Osteocyte (in vitro differentiated cells): ENCODE results near the gene DKC1. TPM values are rescaled to one million over a fixed set of nuclear protein-coding genes. Genes with fewer than 3 reads are reported as not detected.
A peak's percentile ranks its signal among the peaks of the same experiment; 100 is the strongest.

Source experiments
- DNase-seq: peaks from one replicate; pipeline ENCODE4 v3.0.0; 2021; ENCODE audit warnings: mixed read lengths; ENCODE audit not compliant: unreplicated experiment; ENCODE audit errors: extremely low spot score
- H3K27ac Mint-ChIP-seq: one replicate; pipeline ENCODE4 v1.8.0; 2021; ENCODE audit warnings: mild to moderate bottlenecking, mixed read lengths; ENCODE audit not compliant: unreplicated experiment
- H3K27me3 Mint-ChIP-seq: one replicate; pipeline ENCODE4 v1.8.0; 2021; ENCODE audit warnings: mixed read lengths; ENCODE audit not compliant: unreplicated experiment
- H3K36me3 Mint-ChIP-seq: one replicate; pipeline ENCODE4 v1.8.0; 2021; ENCODE audit warnings: mixed read lengths; ENCODE audit not compliant: unreplicated experiment
- H3K4me1 Mint-ChIP-seq: one replicate; pipeline ENCODE4 v1.8.0; 2021; ENCODE audit warnings: mixed read lengths; ENCODE audit not compliant: unreplicated experiment
- H3K4me3 Mint-ChIP-seq: one replicate; pipeline ENCODE4 v1.8.0; 2021; ENCODE audit warnings: mild to moderate bottlenecking, moderate library complexity, mixed read lengths; ENCODE audit not compliant: unreplicated experiment
- H3K9me3 Mint-ChIP-seq: one replicate; pipeline ENCODE4 v1.8.0; 2021; ENCODE audit warnings: mixed read lengths; ENCODE audit not compliant: unreplicated experiment
- CTCF ChIP-seq: fragments of 200-600 bp; sonication (generic); IDR thresholded peaks from 2 replicates; pipeline ENCODE4 v1.5.0; 2021; ENCODE audit warnings: antibody characterized with exemption, mild to moderate bottlenecking, moderate library complexity
- total RNA-seq: library from RNA; stranded (reverse); gene quantifications from 2 replicates; pipeline ENCODE4 v1.2.1, GENCODE V29; 2021

DKC1 gene
- total RNA-seq, 1 donor from 2014 or later = 37.5 TPM

GRCh38 chrX:154799556-154800348 is 37.1 kb downstream of the DKC1 start:
- Mint-ChIP-seq H3K9me3 (peaks cover 3% of the 10 kb centered on the region), H3K4me3 (no peak overlapping the region), H3K27ac (peak overlapping the region; percentile 84), H3K36me3 (no peaks in the 10 kb centered on the region), H3K27me3 (no peaks in the 10 kb centered on the region), H3K4me1 (peaks cover 36% of the 10 kb centered on the region)
- no peak for TF ChIP-seq CTCF
- no peak for DNase-seq

- Mint-ChIP-seq H3K27me3 (no peaks in the 10 kb centered on the region), H3K36me3 (no peaks in the 10 kb centered on the region), H3K4me3 (no peak overlapping the region), H3K27ac (no peak overlapping the region), H3K4me1 (peaks cover 38% of the 10 kb centered on the region), H3K9me3 (peaks cover 3% of the 10 kb centered on the region)
- no peak for TF ChIP-seq CTCF
- no peak for DNase-seq
Measured at GRCh38 chrX:154800478-154801210, 38.0 kb downstream of the DKC1 start.

- H3K9me3 Mint-ChIP-seq = peaks cover 11% of the 10 kb centered on the region
- no peaks in the 10 kb centered on the region for H3K27me3 Mint-ChIP-seq
- DNase-seq = no peak
- TF ChIP-seq CTCF = no peak
- H3K4me3 Mint-ChIP-seq = no peak overlapping the region
- peaks cover 33% of the 10 kb centered on the region for H3K4me1 Mint-ChIP-seq
- no peak overlapping the region for H3K27ac Mint-ChIP-seq
- H3K36me3 Mint-ChIP-seq = no peaks in the 10 kb centered on the region
Measured at GRCh38 chrX:154802947-154803346, 40.3 kb downstream of the DKC1 start.

GRCh38 chrX:154804261-154804956 is 41.7 kb downstream of the DKC1 start:
- Mint-ChIP-seq H3K4me3 (peak overlapping the region; percentile 81), H3K4me1 (peaks cover 22% of the 10 kb centered on the region), H3K27me3 (peaks cover 6% of the 10 kb centered on the region), H3K27ac (no peak overlapping the region), H3K36me3 (no peaks in the 10 kb centered on the region), H3K9me3 (peaks cover 21% of the 10 kb centered on the region)
- no peak for TF ChIP-seq CTCF
- no peak for DNase-seq
